GM19467 (cell line): ENCODE data around the gene CPT1A.

Experiments
- ATAC-seq: cut with Tn5 transposase; IDR thresholded peaks from one replicate; pipeline ENCODE4 v1.9.1; 2021; ENCODE audit warnings: mild to moderate bottlenecking, moderate library complexity; ENCODE audit not compliant: unreplicated experiment

The CPT1A gene

DNA sequence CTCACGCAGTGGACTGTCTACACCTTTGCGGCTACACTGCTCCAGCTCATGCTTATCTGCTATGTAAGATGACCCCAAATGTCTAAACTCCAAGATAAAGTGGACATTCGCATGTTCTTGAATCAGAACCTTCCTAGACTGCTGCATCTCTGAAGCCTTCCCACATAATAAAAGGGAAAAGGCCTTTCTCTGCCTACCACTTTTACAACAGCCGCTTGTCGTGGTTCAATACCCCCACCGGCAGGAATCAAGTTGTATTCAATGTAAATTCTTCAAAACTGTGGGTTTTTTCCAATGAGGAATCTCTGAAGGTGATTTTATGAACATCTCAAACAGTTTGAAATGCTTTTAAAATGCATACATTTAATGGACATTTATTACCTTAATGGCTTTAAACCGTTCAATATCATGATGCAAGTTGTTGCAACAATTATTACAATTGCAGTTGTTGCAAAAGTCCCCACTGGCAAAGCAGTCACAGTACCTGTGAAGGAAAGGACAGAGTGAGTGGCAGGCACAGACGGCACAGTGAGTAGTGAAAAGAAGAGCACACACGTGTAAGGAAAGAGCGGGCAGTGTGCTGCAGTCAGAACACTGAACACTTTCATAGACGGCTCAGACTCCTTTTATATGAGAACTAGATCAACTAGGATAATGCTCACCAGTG lies 126.1 kb downstream of the CPT1A start:
- ATAC-seq = no peak

DNA sequence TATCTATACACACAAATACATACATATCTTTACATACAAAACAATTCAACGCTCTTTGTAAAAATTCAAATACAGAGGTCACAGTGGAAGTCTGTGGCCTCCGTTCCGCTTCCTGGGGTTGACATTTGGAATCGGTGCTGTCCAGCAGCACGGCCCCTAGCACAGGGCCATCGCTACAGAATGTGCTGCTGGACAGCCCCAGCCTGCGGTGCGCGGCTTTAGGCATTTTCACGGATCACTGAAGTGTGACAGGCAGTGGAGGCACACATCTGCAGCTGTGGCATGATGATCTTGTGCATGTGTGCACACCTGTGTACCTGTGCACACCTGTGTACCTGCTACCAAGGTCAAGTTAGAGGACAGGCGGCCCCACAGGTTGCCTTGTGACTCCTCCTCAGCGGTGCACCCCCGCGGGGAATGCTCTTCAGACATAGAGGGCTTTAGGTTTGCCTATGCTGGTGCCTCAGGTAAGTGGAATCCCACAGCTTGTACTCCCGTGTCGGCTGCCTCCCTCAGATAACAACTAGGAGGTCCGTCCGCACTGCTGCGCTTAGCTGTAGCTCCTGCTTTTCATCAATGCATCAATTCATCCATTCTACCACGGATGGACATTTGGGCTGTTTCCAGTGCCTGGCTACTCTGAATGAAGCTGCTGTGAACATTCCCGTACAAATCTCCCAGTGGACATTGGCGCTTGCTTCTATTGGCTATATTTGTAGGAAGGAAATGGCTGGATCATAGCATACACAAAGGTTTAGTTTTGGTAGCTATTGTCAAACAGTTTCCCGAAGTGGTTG lies 127.5 kb downstream of the CPT1A start:
- no peak for ATAC-seq

DNA sequence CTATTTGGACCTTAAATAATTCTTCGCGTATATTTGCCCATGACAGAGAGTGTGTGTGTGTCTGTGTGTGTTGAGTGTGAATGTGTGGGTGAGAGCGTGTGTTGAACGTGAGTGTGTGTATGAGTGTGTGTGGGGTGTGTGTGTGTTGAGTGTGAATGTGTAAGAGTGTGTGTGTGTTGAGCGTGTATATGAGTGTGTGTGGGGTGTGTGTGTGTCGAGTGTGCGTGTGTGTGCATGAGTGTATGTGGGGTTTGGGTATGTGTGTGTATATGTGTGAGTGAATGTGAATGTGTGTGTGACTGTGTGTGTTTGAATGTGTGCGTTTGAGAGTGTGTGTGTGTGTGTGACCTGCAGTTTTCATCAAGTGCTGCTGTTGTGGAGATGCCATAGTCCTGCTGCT lies 130.6 kb downstream of the CPT1A start:
- ATAC-seq = no peak

DNA sequence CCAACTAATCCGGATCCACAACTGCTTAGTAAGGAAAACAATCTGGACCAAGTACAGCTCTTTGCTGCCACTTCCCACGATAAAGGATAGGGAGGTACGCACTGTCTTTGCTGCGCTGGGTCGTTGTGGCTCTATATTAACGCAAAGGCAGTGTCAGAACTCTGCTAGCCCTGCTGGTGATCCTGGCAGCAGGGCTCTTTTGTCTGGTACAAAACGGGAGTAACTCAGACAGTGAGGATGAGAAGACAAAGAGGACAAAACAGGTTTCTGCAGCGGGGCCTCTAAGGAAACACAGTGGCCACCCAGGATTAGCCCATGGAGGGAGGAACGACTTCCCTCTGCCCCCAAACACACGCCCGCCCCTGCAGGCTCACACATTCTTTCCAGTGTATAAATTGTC lies 131.3 kb downstream of the CPT1A start:
- ATAC-seq = no peak

DNA sequence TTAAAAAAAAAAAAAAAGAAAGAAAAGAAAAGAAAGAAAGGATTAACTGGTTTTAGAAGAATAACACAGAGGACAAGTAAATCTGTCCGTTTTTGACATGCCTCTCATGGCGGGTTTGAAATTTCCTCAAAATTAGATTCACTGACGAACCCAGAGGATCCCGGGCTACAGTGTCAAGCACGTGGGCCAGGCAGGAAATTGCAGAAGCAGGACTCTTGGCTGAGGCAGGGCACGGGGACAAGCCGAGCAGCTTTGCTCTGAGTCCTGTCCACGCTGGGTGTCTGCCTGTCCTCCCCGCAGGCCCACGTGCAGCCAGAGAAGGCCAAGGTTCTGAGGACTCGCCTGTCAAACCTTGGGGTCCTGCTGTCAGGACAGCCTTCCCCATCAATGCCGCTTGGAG lies 132.7 kb downstream of the CPT1A start:
- no peak for ATAC-seq

DNA sequence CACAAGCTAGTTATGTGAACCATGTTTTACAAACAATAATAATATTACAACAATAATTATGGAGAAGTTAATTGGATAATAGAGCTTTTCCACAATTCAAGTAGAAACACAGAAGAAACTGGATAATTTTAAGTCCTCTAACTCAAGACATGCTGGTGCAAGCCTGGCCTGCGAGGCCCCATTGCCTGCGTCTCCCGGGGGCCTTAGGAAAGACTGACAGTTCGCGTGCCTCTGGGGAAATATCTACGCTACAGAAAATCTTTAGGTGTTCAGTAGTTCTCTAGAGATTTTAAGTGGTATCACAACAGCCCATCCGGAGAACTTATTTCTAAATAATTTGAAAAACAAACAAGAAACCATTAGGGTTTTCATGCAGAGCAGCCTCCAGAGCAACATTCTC lies 134.2 kb downstream of the CPT1A start:
- ATAC-seq = no peak

DNA sequence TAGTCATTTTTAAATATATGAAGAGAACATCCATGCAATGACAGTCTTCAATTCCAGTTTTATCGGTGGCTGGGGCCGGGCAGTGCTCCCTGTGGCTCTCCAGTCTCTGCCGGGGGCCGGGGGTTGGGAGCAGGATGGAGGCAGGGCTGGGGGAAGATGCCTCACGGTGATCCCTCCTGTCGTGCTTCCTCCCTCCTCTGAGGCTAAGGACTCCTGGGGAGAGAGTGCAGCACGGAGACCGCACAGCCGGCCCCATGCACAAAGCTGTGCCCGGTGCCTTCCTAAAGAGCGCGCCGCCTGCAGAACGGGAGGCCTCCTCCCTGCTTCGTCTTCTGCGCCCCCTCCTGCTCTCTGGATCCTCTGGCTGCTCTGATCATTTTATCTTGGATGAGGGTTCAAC lies 136.8 kb downstream of the CPT1A start:
- ATAC-seq = no peak
